ENCODE data around the gene KCNIP4. TPM values are rescaled to one million over a fixed set of nuclear protein-coding genes. Genes with fewer than 3 reads are reported as not detected.

The KCNIP4 gene
- total and polyA plus RNA-seq, 2 of the 8 experiments (the other 6 are each of a cell fraction or from before 2014, with no cell fraction given), result 0.06 TPM; not detected in 1

DNA sequence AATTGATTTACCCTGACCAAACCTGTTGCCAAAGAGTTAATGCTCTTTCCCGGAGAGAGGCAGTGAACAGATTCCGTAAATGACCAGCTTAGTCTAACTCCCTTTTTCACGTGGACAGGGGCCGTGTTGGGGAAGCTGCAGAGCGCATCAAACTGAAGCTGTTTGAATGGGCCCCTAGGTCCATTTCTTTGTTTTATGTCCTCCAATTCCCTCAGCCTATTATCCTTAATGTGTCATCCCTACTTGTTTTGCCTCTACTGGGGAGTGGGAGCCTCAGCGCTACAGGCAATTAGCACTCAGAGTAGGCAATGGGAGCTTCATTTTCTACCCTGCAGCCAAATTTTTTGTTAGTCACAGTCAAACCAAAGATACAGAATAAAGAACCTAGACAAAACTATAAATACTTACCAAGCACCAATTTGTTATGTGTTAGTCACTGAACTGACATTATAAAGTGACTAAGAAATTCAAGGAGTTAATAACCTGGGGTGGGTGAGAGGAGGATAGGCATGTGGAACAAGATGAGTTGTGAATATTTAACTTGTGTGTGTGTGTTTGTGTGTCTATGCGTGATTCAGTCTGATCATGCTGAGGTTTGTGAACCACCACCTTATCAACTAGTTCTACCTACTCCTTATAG, 830.9 kb downstream of the KCNIP4 start (continued):
- TF ChIP-seq, protein P1, sequence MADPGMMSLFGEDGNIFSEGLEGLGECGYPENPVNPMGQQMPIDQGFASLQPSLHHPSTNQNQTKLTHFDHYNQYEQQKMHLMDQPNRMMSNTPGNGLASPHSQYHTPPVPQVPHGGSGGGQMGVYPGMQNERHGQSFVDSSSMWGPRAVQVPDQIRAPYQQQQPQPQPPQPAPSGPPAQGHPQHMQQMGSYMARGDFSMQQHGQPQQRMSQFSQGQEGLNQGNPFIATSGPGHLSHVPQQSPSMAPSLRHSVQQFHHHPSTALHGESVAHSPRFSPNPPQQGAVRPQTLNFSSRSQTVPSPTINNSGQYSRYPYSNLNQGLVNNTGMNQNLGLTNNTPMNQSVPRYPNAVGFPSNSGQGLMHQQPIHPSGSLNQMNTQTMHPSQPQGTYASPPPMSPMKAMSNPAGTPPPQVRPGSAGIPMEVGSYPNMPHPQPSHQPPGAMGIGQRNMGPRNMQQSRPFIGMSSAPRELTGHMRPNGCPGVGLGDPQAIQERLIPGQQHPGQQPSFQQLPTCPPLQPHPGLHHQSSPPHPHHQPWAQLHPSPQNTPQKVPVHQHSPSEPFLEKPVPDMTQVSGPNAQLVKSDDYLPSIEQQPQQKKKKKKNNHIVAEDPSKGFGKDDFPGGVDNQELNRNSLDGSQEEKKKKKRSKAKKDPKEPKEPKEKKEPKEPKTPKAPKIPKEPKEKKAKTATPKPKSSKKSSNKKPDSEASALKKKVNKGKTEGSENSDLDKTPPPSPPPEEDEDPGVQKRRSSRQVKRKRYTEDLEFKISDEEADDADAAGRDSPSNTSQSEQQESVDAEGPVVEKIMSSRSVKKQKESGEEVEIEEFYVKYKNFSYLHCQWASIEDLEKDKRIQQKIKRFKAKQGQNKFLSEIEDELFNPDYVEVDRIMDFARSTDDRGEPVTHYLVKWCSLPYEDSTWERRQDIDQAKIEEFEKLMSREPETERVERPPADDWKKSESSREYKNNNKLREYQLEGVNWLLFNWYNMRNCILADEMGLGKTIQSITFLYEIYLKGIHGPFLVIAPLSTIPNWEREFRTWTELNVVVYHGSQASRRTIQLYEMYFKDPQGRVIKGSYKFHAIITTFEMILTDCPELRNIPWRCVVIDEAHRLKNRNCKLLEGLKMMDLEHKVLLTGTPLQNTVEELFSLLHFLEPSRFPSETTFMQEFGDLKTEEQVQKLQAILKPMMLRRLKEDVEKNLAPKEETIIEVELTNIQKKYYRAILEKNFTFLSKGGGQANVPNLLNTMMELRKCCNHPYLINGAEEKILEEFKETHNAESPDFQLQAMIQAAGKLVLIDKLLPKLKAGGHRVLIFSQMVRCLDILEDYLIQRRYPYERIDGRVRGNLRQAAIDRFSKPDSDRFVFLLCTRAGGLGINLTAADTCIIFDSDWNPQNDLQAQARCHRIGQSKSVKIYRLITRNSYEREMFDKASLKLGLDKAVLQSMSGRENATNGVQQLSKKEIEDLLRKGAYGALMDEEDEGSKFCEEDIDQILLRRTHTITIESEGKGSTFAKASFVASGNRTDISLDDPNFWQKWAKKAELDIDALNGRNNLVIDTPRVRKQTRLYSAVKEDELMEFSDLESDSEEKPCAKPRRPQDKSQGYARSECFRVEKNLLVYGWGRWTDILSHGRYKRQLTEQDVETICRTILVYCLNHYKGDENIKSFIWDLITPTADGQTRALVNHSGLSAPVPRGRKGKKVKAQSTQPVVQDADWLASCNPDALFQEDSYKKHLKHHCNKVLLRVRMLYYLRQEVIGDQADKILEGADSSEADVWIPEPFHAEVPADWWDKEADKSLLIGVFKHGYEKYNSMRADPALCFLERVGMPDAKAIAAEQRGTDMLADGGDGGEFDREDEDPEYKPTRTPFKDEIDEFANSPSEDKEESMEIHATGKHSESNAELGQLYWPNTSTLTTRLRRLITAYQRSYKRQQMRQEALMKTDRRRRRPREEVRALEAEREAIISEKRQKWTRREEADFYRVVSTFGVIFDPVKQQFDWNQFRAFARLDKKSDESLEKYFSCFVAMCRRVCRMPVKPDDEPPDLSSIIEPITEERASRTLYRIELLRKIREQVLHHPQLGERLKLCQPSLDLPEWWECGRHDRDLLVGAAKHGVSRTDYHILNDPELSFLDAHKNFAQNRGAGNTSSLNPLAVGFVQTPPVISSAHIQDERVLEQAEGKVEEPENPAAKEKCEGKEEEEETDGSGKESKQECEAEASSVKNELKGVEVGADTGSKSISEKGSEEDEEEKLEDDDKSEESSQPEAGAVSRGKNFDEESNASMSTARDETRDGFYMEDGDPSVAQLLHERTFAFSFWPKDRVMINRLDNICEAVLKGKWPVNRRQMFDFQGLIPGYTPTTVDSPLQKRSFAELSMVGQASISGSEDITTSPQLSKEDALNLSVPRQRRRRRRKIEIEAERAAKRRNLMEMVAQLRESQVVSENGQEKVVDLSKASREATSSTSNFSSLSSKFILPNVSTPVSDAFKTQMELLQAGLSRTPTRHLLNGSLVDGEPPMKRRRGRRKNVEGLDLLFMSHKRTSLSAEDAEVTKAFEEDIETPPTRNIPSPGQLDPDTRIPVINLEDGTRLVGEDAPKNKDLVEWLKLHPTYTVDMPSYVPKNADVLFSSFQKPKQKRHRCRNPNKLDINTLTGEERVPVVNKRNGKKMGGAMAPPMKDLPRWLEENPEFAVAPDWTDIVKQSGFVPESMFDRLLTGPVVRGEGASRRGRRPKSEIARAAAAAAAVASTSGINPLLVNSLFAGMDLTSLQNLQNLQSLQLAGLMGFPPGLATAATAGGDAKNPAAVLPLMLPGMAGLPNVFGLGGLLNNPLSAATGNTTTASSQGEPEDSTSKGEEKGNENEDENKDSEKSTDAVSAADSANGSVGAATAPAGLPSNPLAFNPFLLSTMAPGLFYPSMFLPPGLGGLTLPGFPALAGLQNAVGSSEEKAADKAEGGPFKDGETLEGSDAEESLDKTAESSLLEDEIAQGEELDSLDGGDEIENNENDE (IDR thresholded peaks at IDR 0.05; ENCODE audit: insufficient replicate concordance, low read length), result no peak
- no peak for TF ChIP-seq SP1 (IDR thresholded peaks at IDR 0.05; ENCODE audit: low read depth, low read length)
- no peak for TF ChIP-seq KDM1A (IDR thresholded peaks at IDR 0.05; ENCODE audit: borderline replicate concordance, low read length)
- TF ChIP-seq HDAC6 (IDR thresholded peaks at IDR 0.05; ENCODE audit: low read depth, low read length), result no peak
- no peak for TF ChIP-seq EGR1 (IDR thresholded peaks at IDR 0.05; ENCODE audit: borderline replicate concordance, low read depth, low read length)
- TF ChIP-seq YY1 (IDR thresholded peaks at IDR 0.05; ENCODE audit: low read depth, low read length), result no peak
- no peak for TF ChIP-seq GTF2F1 (IDR thresholded peaks at IDR 0.05; ENCODE audit: borderline replicate concordance, low read depth, low read length)

Data from H1 (cell line).